SJSA1 (cell line): ENCODE results near the gene CENPL. TPM values are rescaled to one million over a fixed set of nuclear protein-coding genes. Genes with fewer than 3 reads are reported as not detected.
"Not testable (repeated sequence)": the region's sequence is repeated elsewhere in the genome, so short reads cannot be mapped to it uniquely, and the experiment has no call there.

ENCODE experiments used
- DNase-seq, 2 experiments: peaks; one replicate each; pipeline ENCODE4 v3.0.0-alpha.2; 2015 to 2020; ENCODE audit warnings: low spot score in 2 of 2, low read depth in 1 of 2
- H3K27ac ChIP-seq: fragments of 250-450 bp; sonication (Bioruptor Pico); 2 replicates; pipeline ENCODE4 v1.5.1; 2020; ENCODE audit warnings: mild to moderate bottlenecking, moderate library complexity
- H3K27me3 ChIP-seq: fragments of 250-450 bp; sonication (Bioruptor Pico); replicated peaks from 2 replicates; pipeline ENCODE4 v1.5.1; 2020; ENCODE audit warnings: mild to moderate bottlenecking, moderate library complexity
- H3K36me3 ChIP-seq: fragments of 250-450 bp; sonication (Bioruptor Pico); 2 replicates; pipeline ENCODE4 v1.5.1; 2020; ENCODE audit warnings: mild to moderate bottlenecking
- H3K4me1 ChIP-seq: fragments of 250-450 bp; sonication (Bioruptor Pico); replicated peaks from 2 replicates; pipeline ENCODE4 v1.6.1; 2021; ENCODE audit warnings: mild to moderate bottlenecking
- H3K4me3 ChIP-seq: fragments of 250-450 bp; sonication (Bioruptor Pico); 2 replicates; pipeline ENCODE4 v1.5.1; 2020; ENCODE audit warnings: mild to moderate bottlenecking
- H3K9me3 ChIP-seq: fragments of 250-450 bp; sonication (Bioruptor Pico); replicated peaks from 2 replicates; pipeline ENCODE4 v1.5.1; 2020; ENCODE audit warnings: mild to moderate bottlenecking
- total RNA-seq: library from RNA; depleted of rRNA; stranded (reverse); fragments of >200 nt; shearing (Covaris generic); gene quantifications from 2 replicates; pipeline ENCODE4 v1.2.3, GENCODE V29; 2014

CENPL gene
- total RNA-seq, 1 experiment from 2014 or later, result 56.2 TPM

GRCh38 chr1:173823781-173824314 is 835 bp downstream of the CENPL start:
- H3K9me3 ChIP-seq, result no peaks in the 10 kb centered on the region
- DNase-seq, result no peak
- peak overlapping the region; percentile 55 for H3K4me3 ChIP-seq
- H3K27ac ChIP-seq, result peak overlapping the region; percentile 90
- peaks cover 40% of the 10 kb centered on the region for H3K36me3 ChIP-seq
- H3K4me1 ChIP-seq, result peaks cover 15% of the 10 kb centered on the region; the same call in 1 of the 2 replicates
- no peaks in the 10 kb centered on the region for H3K27me3 ChIP-seq

GRCh38 chr1:173821680-173822079 is 3.0 kb downstream of the CENPL start:
- no peak overlapping the region for H3K4me3 ChIP-seq
- H3K27me3 ChIP-seq, result no peaks in the 10 kb centered on the region
- no peak overlapping the region for H3K27ac ChIP-seq
- DNase-seq, result no peak
- H3K4me1 ChIP-seq, result peaks cover 15% of the 10 kb centered on the region; the same call in 1 of the 2 replicates
- H3K9me3 ChIP-seq, result no peaks in the 10 kb centered on the region
- H3K36me3 ChIP-seq, result peaks cover 54% of the 10 kb centered on the region

GRCh38 chr1:173818459-173818858 is 6.2 kb downstream of the CENPL start:
- no peak overlapping the region for H3K27ac ChIP-seq
- DNase-seq, result no peak
- no peak overlapping the region for H3K4me3 ChIP-seq
- no peaks in the 10 kb centered on the region for H3K9me3 ChIP-seq
- H3K27me3 ChIP-seq, result no peaks in the 10 kb centered on the region
- H3K4me1 ChIP-seq, result peaks cover 15% of the 10 kb centered on the region; the same call in 1 of the 2 replicates
- H3K36me3 ChIP-seq, result peaks cover 58% of the 10 kb centered on the region

- not testable (repeated sequence) for H3K27me3 ChIP-seq
Observed at GRCh38 chr1:173813654-173814053, 11.0 kb downstream of the CENPL start.

GRCh38 chr1:173802961-173803360 is 21.7 kb downstream of the CENPL start:
- no peaks in the 10 kb centered on the region for H3K9me3 ChIP-seq
- no peak for DNase-seq
- no peaks in the 10 kb centered on the region for H3K27me3 ChIP-seq
- H3K4me1 ChIP-seq, result no peaks in the 10 kb centered on the region
- no peak overlapping the region for H3K27ac ChIP-seq
- H3K4me3 ChIP-seq, result no peak overlapping the region
- peaks cover 86% of the 10 kb centered on the region for H3K36me3 ChIP-seq

More at GRCh38 chr1:173813654-173814053, 11.0 kb downstream of the CENPL start:
- DNase-seq, H3K27ac ChIP-seq, H3K4me3 ChIP-seq, H3K9me3 ChIP-seq, H3K4me1 ChIP-seq: not testable (repeated sequence)
- H3K36me3 ChIP-seq, result peaks cover 57% of the 10 kb centered on the region

GRCh38 chr1:173799995-173800394 is 24.7 kb downstream of the CENPL start:
- not testable (repeated sequence) for H3K4me3 ChIP-seq, H3K9me3 ChIP-seq, H3K4me1 ChIP-seq, H3K27ac ChIP-seq, H3K27me3 ChIP-seq, DNase-seq
- H3K36me3 ChIP-seq, result peaks cover 67% of the 10 kb centered on the region

- H3K27me3 ChIP-seq, result no peaks in the 10 kb centered on the region
- H3K4me1 ChIP-seq, result no peaks in the 10 kb centered on the region
- no peak for DNase-seq
- H3K27ac ChIP-seq, result no peak overlapping the region
- peaks cover 52% of the 10 kb centered on the region for H3K36me3 ChIP-seq
- H3K4me3 ChIP-seq, result no peak overlapping the region
- H3K9me3 ChIP-seq, result no peaks in the 10 kb centered on the region
Observed at GRCh38 chr1:173798078-173798477, 26.6 kb downstream of the CENPL start.

- Histone ChIP-seq H3K27me3 (no peaks in the 10 kb centered on the region), H3K9me3 (no peaks in the 10 kb centered on the region), H3K36me3 (peaks cover 27% of the 10 kb centered on the region), H3K27ac (no peak overlapping the region), H3K4me3 (no peak overlapping the region), H3K4me1 (no peaks in the 10 kb centered on the region)
- no peak for DNase-seq
Observed at GRCh38 chr1:173789841-173790240, 34.8 kb downstream of the CENPL start.

- H3K27ac ChIP-seq, result no peak overlapping the region
- no peak overlapping the region for H3K4me3 ChIP-seq
- no peaks in the 10 kb centered on the region for H3K4me1 ChIP-seq
- H3K27me3 ChIP-seq, result no peaks in the 10 kb centered on the region
- no peak for DNase-seq
- peaks cover 59% of the 10 kb centered on the region for H3K36me3 ChIP-seq
- no peaks in the 10 kb centered on the region for H3K9me3 ChIP-seq
Observed at GRCh38 chr1:173784997-173785396, 39.7 kb downstream of the CENPL start.

- H3K27me3 ChIP-seq, result no peaks in the 10 kb centered on the region
- H3K9me3 ChIP-seq, result no peaks in the 10 kb centered on the region
- H3K4me3 ChIP-seq, result no peak overlapping the region
- H3K4me1 ChIP-seq, result no peaks in the 10 kb centered on the region
- H3K36me3 ChIP-seq, result peaks cover 77% of the 10 kb centered on the region
- DNase-seq, result no peak
- H3K27ac ChIP-seq, result no peak overlapping the region
Observed at GRCh38 chr1:173779936-173780335, 44.7 kb downstream of the CENPL start.

- Histone ChIP-seq H3K36me3 (peaks cover 47% of the 10 kb centered on the region), H3K27me3 (no peaks in the 10 kb centered on the region), H3K27ac (no peak overlapping the region), H3K4me3 (no peak overlapping the region), H3K9me3 (no peaks in the 10 kb centered on the region), H3K4me1 (no peaks in the 10 kb centered on the region)
- no peak for DNase-seq
Observed at GRCh38 chr1:173775578-173776226, 49.0 kb downstream of the CENPL start.

- Histone ChIP-seq H3K4me3 (no peak overlapping the region), H3K9me3 (no peaks in the 10 kb centered on the region), H3K27me3 (no peaks in the 10 kb centered on the region), H3K27ac (no peak overlapping the region), H3K4me1 (no peaks in the 10 kb centered on the region), H3K36me3 (peaks cover 25% of the 10 kb centered on the region)
- DNase-seq, result no peak
Observed at GRCh38 chr1:173771560-173771959, 53.1 kb downstream of the CENPL start.

- H3K27ac ChIP-seq, DNase-seq, H3K27me3 ChIP-seq, H3K4me3 ChIP-seq, H3K4me1 ChIP-seq, H3K9me3 ChIP-seq: not testable (repeated sequence)
- H3K36me3 ChIP-seq, result peaks cover 14% of the 10 kb centered on the region
Observed at GRCh38 chr1:173770330-173770729, 54.4 kb downstream of the CENPL start.

GRCh38 chr1:173768827-173769226 is 55.9 kb downstream of the CENPL start:
- Histone ChIP-seq H3K4me1 (no peaks in the 10 kb centered on the region), H3K36me3 (peaks cover 20% of the 10 kb centered on the region), H3K4me3 (no peak overlapping the region), H3K27ac (no peak overlapping the region), H3K27me3 (no peaks in the 10 kb centered on the region), H3K9me3 (no peaks in the 10 kb centered on the region)
- no peak for DNase-seq

- H3K27me3 ChIP-seq, result no peaks in the 10 kb centered on the region
- no peaks in the 10 kb centered on the region for H3K9me3 ChIP-seq
- H3K4me1 ChIP-seq, result no peaks in the 10 kb centered on the region
- no peak overlapping the region for H3K4me3 ChIP-seq
- H3K36me3 ChIP-seq, result peaks cover 24% of the 10 kb centered on the region
- no peak for DNase-seq
- no peak overlapping the region for H3K27ac ChIP-seq
Observed at GRCh38 chr1:173768206-173768605, 56.5 kb downstream of the CENPL start.
